GM10248 (cell line): Measurements from ENCODE around the gene FAM107B.

Experiments used
- CTCF ChIA-PET: fragments of 300-600 bp; sonication (Branson Sonifier 250); formaldehyde crosslinking; extraction: SDS; loops from one replicate; lab custom pipeline; 2021; ENCODE audit warnings: antibody characterized with exemption; lab: Yijun Ruan, JAX
- POLR2A ChIA-PET: fragments of 350-650 bp; sonication (Branson Sonifier 250); formaldehyde crosslinking; extraction: SDS; loops from one replicate; lab custom pipeline; 2020; ENCODE audit warnings: antibody characterized with exemption; lab: Yijun Ruan, JAX
- DNase-seq: peaks from one replicate; pipeline ENCODE4 v3.0.0; 2012; ENCODE audit errors: extremely low spot score
- TF ChIP-seq, protein P1 (sequence below): IDR thresholded peaks from 2 replicates; pipeline ENCODE4 v1.5.1; 2012; ENCODE audit warnings: mild to moderate bottlenecking, low read depth; ENCODE audit errors: extremely low read depth, missing control alignments, control extremely low read depth

FAM107B gene

DNA sequence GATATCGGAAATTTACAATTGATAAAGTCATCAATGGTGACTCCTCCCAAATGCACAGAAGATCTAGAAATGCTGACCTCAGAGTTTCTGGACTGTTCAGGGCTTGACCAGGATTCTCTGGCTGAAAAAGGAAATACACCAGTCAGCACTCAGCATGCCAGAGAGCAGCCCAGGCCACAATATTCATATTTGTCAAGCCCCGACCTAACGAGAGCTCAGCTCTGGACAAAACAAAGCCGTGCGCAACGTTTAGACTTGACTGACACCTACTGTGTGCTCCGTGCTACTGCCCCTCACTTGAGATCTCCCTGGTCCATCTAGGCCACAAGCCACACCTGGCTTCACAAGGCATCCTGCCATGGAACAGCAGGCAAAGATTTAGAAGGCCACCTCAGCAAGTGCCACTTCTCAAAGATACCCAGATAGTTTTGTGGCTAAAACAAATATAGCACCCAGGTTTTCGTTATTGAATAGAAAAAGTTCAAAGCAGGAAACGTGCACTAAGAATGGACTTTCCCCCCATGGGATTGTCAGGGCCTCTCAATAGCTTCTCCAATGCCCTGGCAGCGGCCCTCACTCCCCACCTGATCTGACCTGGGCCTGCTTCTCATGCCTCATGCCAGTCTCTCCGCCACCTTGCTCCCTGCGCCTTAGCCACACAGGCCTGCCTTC lies 218.3 kb downstream of the FAM107B start:
- peak; percentile 69 for DNase-seq
- ChIA-PET CTCF (interaction anchor here (0.8 to 3.2 kb wide), 11 partner anchors 10 to 243 kb away, joined by 3 to 19 read pairs (median 4); no protein-coding TSS in a partner anchor), POLR2A (no interaction called here)
- TF ChIP-seq, protein P1, sequence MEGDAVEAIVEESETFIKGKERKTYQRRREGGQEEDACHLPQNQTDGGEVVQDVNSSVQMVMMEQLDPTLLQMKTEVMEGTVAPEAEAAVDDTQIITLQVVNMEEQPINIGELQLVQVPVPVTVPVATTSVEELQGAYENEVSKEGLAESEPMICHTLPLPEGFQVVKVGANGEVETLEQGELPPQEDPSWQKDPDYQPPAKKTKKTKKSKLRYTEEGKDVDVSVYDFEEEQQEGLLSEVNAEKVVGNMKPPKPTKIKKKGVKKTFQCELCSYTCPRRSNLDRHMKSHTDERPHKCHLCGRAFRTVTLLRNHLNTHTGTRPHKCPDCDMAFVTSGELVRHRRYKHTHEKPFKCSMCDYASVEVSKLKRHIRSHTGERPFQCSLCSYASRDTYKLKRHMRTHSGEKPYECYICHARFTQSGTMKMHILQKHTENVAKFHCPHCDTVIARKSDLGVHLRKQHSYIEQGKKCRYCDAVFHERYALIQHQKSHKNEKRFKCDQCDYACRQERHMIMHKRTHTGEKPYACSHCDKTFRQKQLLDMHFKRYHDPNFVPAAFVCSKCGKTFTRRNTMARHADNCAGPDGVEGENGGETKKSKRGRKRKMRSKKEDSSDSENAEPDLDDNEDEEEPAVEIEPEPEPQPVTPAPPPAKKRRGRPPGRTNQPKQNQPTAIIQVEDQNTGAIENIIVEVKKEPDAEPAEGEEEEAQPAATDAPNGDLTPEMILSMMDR = peak; percentile 39

GRCh38 chr10:14555807-14556206 lies 218.9 kb downstream of the FAM107B start:
- TF ChIP-seq, protein P1 = no peak
- no peak for DNase-seq
- POLR2A ChIA-PET = no interaction called here
- CTCF ChIA-PET = interaction anchor here (0.8 to 3.2 kb wide), 9 partner anchors 9 to 244 kb away, joined by 3 to 19 read pairs (median 5); no protein-coding TSS in a partner anchor

DNA sequence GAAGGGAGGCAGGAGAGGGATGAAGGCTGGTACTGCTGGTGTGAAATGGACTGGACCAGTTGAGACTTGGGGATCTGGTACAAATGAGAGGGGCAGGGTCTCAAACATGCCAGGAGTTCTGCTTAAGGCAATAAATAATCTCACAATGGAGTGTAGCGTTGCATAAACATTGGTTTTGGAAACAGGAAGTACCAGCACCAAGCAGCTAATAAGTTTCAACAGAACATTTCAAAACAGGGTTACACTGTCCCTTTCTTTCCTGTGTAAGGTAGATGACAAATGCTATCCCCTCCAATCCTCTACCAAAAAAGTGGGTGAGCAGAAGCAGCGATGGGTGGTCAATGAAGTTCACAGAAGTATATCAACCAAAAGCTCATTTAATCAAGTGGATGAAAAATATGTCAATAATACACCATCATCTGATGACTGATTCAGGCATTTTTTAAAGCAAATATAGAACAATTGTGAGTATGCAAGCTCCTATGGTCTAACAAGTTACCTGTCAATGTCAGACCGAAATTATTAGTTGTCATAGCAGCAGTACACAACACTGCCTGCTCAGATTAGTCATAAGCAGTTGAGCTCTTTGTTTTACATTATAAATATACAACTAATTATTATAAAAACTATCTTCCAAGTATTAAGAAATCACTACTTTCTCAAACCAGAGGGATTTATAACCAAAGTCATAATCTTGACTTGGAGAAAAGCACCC lies 220.0 kb downstream of the FAM107B start:
- POLR2A ChIA-PET = interaction anchor here (0.6 kb wide), 1 partner anchor 41 kb away, joined by 4 read pairs; no protein-coding TSS in a partner anchor
- CTCF ChIA-PET = interaction anchor here (0.7 to 6.7 kb wide), 3 partner anchors 15 to 268 kb away, joined by 3 to 50 read pairs (median 4); no protein-coding TSS in a partner anchor
- TF ChIP-seq, protein P1 = no peak
- DNase-seq = no peak

- no peak for DNase-seq
- ChIA-PET CTCF (interaction anchor here (1.3 to 6.7 kb wide), 4 partner anchors 15 to 399 kb away, joined by 4 to 50 read pairs (median 5); no protein-coding TSS in a partner anchor), POLR2A (no interaction called here)
- TF ChIP-seq, protein P1 = no peak
Measured at GRCh38 chr10:14554091-14554490, 220.6 kb downstream of the FAM107B start.

DNA sequence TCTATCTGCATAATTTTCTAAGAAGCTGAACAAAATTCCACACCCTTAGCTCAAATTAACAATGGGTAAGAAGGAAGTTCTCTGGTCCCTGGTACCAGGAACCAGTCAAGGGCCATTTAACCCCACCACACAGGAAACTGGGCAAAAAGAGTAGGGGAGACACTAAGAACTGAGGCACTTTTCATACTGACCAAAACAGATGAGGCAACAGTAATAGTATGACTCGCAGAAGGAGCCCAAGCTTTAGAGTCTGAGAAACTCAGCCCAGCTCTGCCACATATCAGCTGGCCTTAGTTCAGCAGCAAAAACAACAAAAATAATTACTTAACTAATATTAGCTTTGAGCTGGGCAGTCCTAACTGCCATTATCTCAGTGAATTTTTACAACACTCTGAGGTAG lies 221.2 kb downstream of the FAM107B start:
- TF ChIP-seq, protein P1 = no peak
- DNase-seq = no peak
- ChIA-PET POLR2A (no interaction called here), CTCF (interaction anchor here (1.0 to 6.7 kb wide), 9 partner anchors 9 to 418 kb away, joined by 3 to 50 read pairs (median 4); no protein-coding TSS in a partner anchor)

- TF ChIP-seq, protein P1 = no peak
- DNase-seq = no peak
- POLR2A ChIA-PET = no interaction called here
- CTCF ChIA-PET = interaction anchor here (1.2 to 6.7 kb wide), 3 partner anchors 11 to 17 kb away, joined by 3 to 50 read pairs (median 7); no protein-coding TSS in a partner anchor
Measured at GRCh38 chr10:14552015-14552414, 222.7 kb downstream of the FAM107B start.
